Spleen (tissue), 7 donors: Measurements from ENCODE around the gene MSI2.

Source experiments
- CTCF ChIP-seq, 11 experiments: fragments of 200-600 bp in 7 of 11; fragments of 450-650 bp in 4 of 11; sonication (generic) in 4 of 11; IDR thresholded peaks in 8 of 11; conservative IDR thresholded peaks in 3 of 11; 1 replicate in 7 of 11; 2 replicates in 4 of 11; pipeline versions ENCODE4 v1.4.0 to v1.8.0; 2016 to 2021; ENCODE audit warnings: antibody characterized with exemption in 11 of 11, inconsistent platforms in 4 of 11, mild to moderate bottlenecking in 1 of 11
- POLR2AphosphoS5 ChIP-seq, 3 donors: sonication (generic); formaldehyde crosslinking; IDR thresholded peaks; one replicate each; pipeline ENCODE4 v1.5.1; 2017; ENCODE audit warnings: antibody characterized with exemption in 3 of 3
- donor health status: DM: no; HTN: no; CAD: no; lungs with moderate emphysema.
- donor health status: DM: no; HTN: no; CAD: no.
- donor health status: DM: no; HTN: no; CAD: no.

- no peak for TF ChIP-seq CTCF (IDR thresholded peaks at IDR 0.05 in 8 of 11, conservative IDR thresholded peaks at IDR 0.05 in 3 of 11)
- TF ChIP-seq POLR2AphosphoS5 (IDR thresholded peaks at IDR 0.05) = no peak
These were observed 475.7 kb downstream of the MSI2 start for GRCh38 chr17:57732062-57732461.
